Loucy (cell line): ENCODE results near the gene CDO1.
"Not testable (repeated sequence)": the region's sequence is repeated elsewhere in the genome, so short reads cannot be mapped to it uniquely, and the experiment has no call there.

ENCODE experiments used
- H2AFZ ChIP-seq: fragments of 200-600 bp; sonication (generic); 2 replicates; pipeline ENCODE4 v1.6.0; 2016; ENCODE audit warnings: antibody characterized with exemption, mild to moderate bottlenecking, low read length, moderate library complexity
- H3F3A ChIP-seq: fragments of 200-600 bp; 2 replicates; pipeline ENCODE4 v1.6.0; 2016; ENCODE audit warnings: antibody characterized with exemption, low read depth, mild to moderate bottlenecking
- H3K27me3 ChIP-seq: fragments of 200-600 bp; sonication (generic); 2 replicates; pipeline ENCODE4 v1.6.1; 2014; ENCODE audit warnings: low read length, mild to moderate bottlenecking; ENCODE audit not compliant: insufficient read depth, poor library complexity, severe bottlenecking
- H3K36me3 ChIP-seq: fragments of 200-600 bp; sonication (generic); 2 replicates; pipeline ENCODE4 v1.6.1; 2016; ENCODE audit warnings: low read length; ENCODE audit not compliant: insufficient read depth
- H3K4me1 ChIP-seq: fragments of 200-600 bp; sonication (generic); 2 replicates; pipeline ENCODE4 v1.5.1; 2014; ENCODE audit warnings: low read length, mild to moderate bottlenecking; ENCODE audit not compliant: insufficient read depth, poor library complexity, severe bottlenecking
- H3K4me2 ChIP-seq: fragments of 200-600 bp; sonication (generic); 2 replicates; pipeline ENCODE4 v1.6.0; 2014; ENCODE audit warnings: antibody characterized with exemption, low read length, low read depth, mild to moderate bottlenecking; ENCODE audit not compliant: poor library complexity, severe bottlenecking
- H3K4me3 ChIP-seq: fragments of 200-600 bp; sonication (generic); 2 replicates; pipeline ENCODE4 v1.5.1; 2014; ENCODE audit warnings: low read length, mild to moderate bottlenecking, mixed read lengths; ENCODE audit not compliant: poor library complexity, severe bottlenecking
- H3K79me2 ChIP-seq: fragments of 200-600 bp; sonication (generic); 2 replicates; pipeline ENCODE4 v1.6.1; 2014; ENCODE audit warnings: low read length; ENCODE audit not compliant: insufficient read depth
- H3K9ac ChIP-seq: fragments of 200-600 bp; sonication (generic); 2 replicates; pipeline ENCODE4 v1.6.0; 2014; ENCODE audit warnings: mild to moderate bottlenecking, low read depth, low read length, moderate library complexity; ENCODE audit not compliant: poor library complexity, severe bottlenecking
- H3K9me2 ChIP-seq: fragments of 200-600 bp; sonication (generic); replicated peaks from 2 replicates; pipeline ENCODE4 v1.6.1; 2016; ENCODE audit warnings: low read depth, low read length, mixed read lengths
- H3K9me3 ChIP-seq: fragments of 200-600 bp; sonication (generic); 2 replicates; pipeline ENCODE4 v1.6.1; 2014; ENCODE audit warnings: mild to moderate bottlenecking, antibody characterized with exemption, low read length, low read depth; ENCODE audit not compliant: insufficient read depth
- H4K20me1 ChIP-seq: fragments of 200-600 bp; sonication (generic); 2 replicates; pipeline ENCODE4 v1.6.0; 2014; ENCODE audit warnings: antibody characterized with exemption, low read length, mild to moderate bottlenecking; ENCODE audit not compliant: insufficient read depth, poor library complexity, severe bottlenecking
- CTCF ChIP-seq: fragments of 200-600 bp; sonication (generic); conservative IDR thresholded peaks from 2 replicates; pipeline ENCODE4 v1.5.1; 2014; ENCODE audit warnings: mild to moderate bottlenecking, antibody characterized with exemption, low read length
- EZH2phosphoT487 ChIP-seq: fragments of 200-600 bp; IDR thresholded peaks from 2 replicates; pipeline ENCODE4 v1.6.1; 2018; ENCODE audit warnings: antibody characterized with exemption, mild to moderate bottlenecking, moderate library complexity, borderline replicate concordance

The CDO1 gene

GRCh38 chr5:115831163-115831768, 14.8 kb upstream of the CDO1 start:
- Histone ChIP-seq H3K9me3 (no peaks in the 10 kb centered on the region), H3K36me3 (peaks cover 13% of the 10 kb centered on the region; the same call in 1 of the 2 replicates), H3K4me3 (no peak overlapping the region), H3K79me2 (no peaks in the 10 kb centered on the region), H3K9me2 (no peaks in the 10 kb centered on the region), H3K27me3 (no peaks in the 10 kb centered on the region), H3F3A (no peaks in the 10 kb centered on the region), H3K4me2 (no peak overlapping the region), H4K20me1 (peaks cover 4% of the 10 kb centered on the region), H3K9ac (no peak overlapping the region), H2AFZ (no peak overlapping the region), H3K4me1 (no peaks in the 10 kb centered on the region)
- TF ChIP-seq EZH2phosphoT487 (no peak), CTCF (peak; percentile 68)

- H3K4me1 ChIP-seq: no peaks in the 10 kb centered on the region
- H3K9ac ChIP-seq: no peak overlapping the region
- TF ChIP-seq CTCF: no peak
- TF ChIP-seq EZH2phosphoT487: no peak
- H3K9me2 ChIP-seq: no peaks in the 10 kb centered on the region
- H3F3A ChIP-seq: no peaks in the 10 kb centered on the region
- no peak overlapping the region for H2AFZ ChIP-seq
- H3K9me3 ChIP-seq: no peaks in the 10 kb centered on the region
- H3K4me2 ChIP-seq: no peak overlapping the region
- no peaks in the 10 kb centered on the region for H3K79me2 ChIP-seq
- peaks cover 5% of the 10 kb centered on the region; the same call in 1 of the 2 replicates for H3K36me3 ChIP-seq
- peaks cover 4% of the 10 kb centered on the region for H4K20me1 ChIP-seq
- no peaks in the 10 kb centered on the region for H3K27me3 ChIP-seq
- no peak overlapping the region for H3K4me3 ChIP-seq
Measured at GRCh38 chr5:115829913-115830312, 13.5 kb upstream of the CDO1 start.

GRCh38 chr5:115825948-115826347, 9.5 kb upstream of the CDO1 start:
- no peaks in the 10 kb centered on the region for H3K79me2 ChIP-seq

GRCh38 chr5:115824983-115825382, 8.5 kb upstream of the CDO1 start:
- not testable (repeated sequence) for H3K79me2 ChIP-seq, H3K27me3 ChIP-seq, H3K9me2 ChIP-seq, H3F3A ChIP-seq, H3K9ac ChIP-seq, H4K20me1 ChIP-seq, H3K4me3 ChIP-seq, H3K4me1 ChIP-seq, H3K36me3 ChIP-seq, H3K9me3 ChIP-seq, H2AFZ ChIP-seq, H3K4me2 ChIP-seq

More at GRCh38 chr5:115825948-115826347, 9.5 kb upstream of the CDO1 start:
- Histone ChIP-seq H3F3A (no peaks in the 10 kb centered on the region), H4K20me1 (no peaks in the 10 kb centered on the region), H3K9ac (no peak overlapping the region), H3K4me3 (no peak overlapping the region), H2AFZ (no peak overlapping the region), H3K9me3 (no peaks in the 10 kb centered on the region), H3K9me2 (no peaks in the 10 kb centered on the region), H3K4me2 (no peak overlapping the region), H3K36me3 (no peaks in the 10 kb centered on the region), H3K27me3 (no peaks in the 10 kb centered on the region), H3K4me1 (no peaks in the 10 kb centered on the region)
- TF ChIP-seq EZH2phosphoT487 (no peak), CTCF (no peak)
